ENCODE data around the gene FREM1.

Gene FREM1

DNA sequence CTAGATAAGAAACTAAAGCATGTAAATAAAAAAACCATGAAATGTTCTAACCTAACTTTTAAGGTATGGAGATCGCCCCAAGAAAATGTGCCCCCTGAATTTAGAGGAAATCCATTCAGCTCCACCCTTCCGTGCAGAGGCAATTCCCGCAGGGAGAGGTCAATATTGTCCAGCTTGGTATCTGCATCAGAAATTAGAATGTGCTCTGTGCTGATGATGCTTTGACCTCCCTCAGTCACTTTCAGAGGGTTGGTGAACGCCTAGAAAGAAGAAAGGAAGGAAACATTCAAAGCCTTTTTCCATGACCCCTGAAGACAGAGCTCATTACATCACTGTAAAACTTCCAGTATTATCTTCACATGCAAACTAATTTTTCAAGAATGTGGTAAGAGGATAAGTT, 91.0 kb downstream of the FREM1 start:
- no peak for DNase-seq (ENCODE audit: low spot score)

DNA sequence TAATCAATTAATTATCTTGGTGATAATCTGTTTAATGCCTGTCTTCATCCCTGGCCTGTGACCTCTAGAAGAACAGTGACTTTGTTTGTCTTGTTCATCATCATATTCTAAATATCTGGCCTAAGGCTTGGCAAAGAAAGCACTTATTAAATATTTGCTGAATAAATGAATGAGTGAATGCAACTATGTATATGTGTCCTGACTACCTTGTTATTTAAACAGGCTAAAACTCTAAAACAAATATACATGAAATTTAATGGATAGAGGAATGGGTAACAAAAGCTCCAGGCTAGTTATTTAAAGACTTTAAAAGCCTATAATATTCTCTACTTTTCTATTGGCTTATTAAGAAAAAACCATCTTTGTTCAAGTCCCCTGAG, 96.0 kb downstream of the FREM1 start:
- DNase-seq (ENCODE audit: low spot score) = no peak

DNA sequence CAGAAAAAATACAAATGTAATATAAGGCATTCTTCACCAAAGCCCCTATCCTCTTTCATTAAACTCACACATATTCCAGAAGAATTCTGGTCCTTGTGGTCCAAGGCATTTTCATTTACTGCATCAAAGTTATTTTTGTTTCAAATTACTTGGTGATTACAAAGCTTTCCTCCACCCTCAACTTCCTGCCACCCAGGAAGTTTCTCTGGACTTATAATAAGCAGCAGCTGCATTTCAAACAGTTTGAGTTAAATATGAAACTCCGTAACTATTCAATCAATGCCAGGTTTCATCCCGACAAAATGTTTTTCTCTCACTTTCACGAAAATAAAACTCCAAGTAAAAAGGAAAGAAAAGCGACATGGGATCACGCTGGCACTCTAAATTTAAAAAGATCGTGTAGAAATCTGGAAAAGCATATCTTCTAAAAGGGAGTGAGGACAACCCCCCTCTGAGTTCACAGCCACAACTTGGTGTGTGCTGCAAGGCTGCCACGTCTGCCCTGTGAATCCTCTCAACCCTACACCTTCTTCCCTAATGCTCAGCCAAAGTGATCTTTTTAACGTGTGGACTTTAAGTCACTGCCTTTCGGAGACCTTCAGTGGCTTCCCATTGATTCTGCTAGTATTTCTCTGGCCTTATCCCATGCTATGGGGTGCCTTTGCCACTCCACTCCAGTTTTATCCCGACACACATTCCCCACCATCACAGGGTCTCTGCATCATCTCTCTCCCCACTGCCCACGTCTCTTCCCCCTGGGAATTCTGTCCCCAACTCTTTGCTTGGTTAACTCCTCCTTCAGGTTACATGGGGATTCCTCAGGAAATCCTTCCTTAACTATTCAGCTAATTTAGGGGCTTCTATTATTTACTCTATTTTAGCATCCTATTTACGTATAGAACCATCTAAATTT, 96.6 kb downstream of the FREM1 start:
- no peak for DNase-seq (ENCODE audit: low spot score)

DNA sequence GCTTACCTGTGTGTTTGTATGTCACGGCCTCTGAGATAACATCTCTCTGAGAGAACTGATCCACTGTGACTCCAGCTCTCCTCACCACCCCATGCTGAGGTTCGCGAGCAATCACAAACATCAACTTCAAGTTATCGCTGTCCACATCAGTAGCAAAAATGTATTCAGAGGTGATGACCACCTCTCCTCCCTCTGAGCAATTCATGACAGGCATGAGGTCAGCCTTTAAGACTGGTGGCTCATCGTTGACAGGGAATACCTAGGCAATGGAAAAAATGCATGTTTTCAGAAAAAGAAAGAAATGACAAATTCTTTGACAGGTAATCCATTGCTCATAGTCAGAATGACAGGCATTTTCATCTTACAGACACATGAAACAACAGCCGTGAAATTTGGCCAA, 97.4 kb downstream of the FREM1 start:
- DNase-seq (ENCODE audit: low spot score) = no peak

DNA sequence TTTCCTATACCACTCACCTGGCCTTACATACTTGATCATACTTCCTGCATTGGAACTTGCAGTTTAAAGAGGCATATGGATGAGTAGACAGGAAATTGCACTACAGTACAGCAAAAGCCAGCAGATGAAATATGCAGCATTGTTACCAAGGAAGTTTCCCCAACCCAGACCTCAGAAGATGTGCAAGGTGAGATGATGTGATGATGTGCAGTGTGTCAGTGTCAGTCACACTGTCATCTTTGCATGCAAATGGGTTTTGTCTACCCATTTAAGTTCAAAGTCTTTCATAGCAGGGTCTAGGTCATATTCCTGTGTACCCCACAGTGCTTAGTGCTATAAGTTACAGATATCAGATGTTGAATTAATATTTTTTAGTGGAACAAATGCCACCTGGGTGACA, 98.4 kb downstream of the FREM1 start:
- DNase-seq (ENCODE audit: low spot score) = no peak

DNA sequence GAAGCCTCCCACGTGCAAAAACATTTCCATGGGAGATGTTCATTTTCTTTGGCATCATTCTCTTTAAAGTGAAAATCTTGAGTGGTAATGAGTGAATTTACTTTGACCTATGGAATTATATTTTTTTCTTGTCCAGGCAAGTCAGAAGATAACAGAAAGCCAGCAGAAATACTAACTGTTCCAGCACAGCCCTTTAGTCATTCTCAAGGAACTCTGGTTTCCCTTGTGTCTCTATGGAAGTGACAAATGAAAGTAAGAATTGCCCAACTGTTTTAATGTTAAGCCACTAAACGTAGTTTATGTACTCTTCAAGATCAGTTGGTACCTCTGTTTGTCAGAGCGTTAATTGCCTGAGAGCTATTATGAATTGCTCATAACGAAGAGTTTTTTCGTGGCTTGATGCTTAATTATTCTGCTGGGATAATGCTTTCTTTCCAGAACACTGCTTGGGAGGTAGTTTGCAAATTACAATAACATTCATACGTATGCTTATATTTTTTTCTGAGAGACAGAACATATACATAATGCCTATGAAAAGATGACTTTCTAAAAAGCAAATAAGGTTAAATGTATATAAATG, 103.2 kb downstream of the FREM1 start:
- no peak for DNase-seq (ENCODE audit: low spot score)

DNA sequence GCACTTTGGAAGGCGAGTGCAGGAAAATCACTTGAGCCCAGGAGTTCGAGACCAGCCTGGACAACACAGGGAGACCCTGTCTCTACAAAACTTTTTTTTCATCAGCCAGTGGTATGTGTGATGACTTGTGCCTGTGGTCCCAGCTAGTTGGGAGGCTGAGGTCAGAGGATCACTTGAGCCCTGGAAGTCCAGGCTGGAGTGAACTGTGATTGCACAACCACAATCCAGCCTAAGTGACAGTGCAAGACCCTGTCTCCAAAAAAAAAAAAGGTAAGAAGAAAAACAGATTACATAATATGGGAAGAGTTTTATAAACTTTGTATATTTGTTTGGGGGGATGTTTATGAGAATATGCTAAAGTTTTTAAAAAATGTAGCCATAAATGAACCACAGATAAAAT, 111.2 kb downstream of the FREM1 start:
- DNase-seq (ENCODE audit: low spot score) = no peak

DNA sequence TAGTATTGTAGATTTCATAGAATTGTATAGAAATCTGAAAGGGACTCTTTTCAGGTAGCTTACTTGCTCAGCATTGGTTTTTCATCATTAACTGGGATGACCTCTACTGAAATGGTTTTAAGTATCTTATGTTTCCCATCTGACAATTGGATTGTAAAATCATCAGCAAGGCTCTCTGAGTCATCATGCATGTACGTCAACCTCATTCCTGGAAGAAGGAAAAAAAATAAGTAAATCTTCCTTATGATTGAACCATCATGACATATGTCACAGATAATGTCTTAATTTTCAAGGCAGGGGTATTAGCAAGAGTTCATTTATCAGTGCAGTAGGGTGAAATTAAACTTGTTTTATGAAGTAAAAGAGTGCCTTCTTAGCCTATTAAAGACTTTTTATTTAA, 112.8 kb downstream of the FREM1 start:
- DNase-seq (ENCODE audit: low spot score) = no peak

DNA sequence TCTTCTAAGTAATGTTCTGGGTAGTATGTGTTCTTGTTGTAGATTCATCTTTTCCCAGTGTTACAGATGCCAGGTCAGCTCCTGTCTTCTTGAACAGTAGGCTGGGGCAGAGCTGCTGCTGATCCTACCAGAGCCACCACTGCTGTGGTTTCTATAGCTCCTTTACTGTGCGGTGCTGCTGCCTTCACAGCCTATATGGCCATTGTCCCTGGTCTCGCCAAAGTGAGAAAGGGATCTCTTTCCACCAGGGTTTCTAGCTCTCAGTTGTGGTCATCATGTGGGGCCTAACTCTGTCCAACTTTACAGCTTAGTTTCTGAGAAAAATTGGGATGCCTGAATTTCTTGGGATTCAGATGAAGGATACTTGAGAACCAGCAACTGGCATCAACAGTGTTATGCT, 116.8 kb downstream of the FREM1 start:
- no peak for DNase-seq (ENCODE audit: low spot score)

DNA sequence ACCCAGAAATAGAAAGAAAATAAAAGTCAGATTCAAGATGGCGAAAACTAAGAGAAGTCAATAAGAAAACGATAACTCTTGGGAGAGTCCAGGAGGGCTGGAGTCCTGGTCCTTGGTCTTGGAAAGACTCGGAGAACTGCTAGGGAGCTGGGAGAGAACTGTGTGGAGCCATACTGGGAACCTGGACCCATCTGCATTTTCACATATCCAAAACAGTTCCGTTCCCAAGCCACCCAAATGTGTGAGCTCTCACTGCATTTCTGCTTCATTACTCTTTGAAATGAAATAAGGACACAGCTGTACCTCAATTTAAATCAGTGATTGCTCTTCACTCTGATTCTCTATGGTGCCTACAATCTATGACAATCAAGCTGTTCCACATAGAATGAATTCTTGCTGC, 119.6 kb downstream of the FREM1 start:
- no peak for DNase-seq (ENCODE audit: low spot score)

DNA sequence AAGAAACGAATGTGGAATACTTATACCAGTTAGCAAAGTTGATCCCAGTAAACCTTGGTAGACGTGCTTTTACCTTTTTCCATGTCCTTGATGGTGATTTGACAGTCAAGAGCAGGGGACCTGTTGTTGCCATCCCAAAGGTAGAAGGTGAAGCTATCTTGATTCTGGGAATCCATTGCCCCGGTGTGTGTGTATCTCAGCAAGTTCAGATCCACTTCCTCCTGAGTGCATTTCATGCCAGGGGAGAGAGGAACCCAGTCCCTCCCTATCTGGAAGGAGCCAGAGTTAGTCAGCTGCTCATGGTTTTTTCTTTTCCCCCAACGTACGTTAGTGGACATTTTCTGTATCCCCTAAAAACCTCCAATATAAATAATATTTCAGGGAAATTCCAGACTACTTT, 121.4 kb downstream of the FREM1 start:
- DNase-seq (ENCODE audit: low spot score) = no peak

DNA sequence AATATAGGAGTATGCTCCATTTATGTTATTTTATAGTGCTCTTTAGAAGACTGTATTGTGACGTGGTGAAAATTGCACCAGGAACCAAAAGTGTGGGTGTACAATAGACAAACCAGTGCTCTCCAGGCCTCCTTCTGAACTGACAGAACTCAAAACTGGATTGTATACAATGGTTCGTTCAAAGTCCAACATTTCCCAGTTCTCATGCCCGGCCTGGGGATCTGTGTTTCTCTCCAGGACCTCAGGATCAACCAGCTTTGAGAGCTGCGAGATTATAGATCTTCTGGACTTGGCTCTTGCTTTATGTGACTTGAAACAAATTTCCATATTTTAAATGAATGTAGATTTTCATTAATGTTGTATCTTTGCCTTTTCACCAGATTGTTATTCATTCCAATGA, 126.9 kb downstream of the FREM1 start:
- no peak for DNase-seq (ENCODE audit: low spot score)

DNA sequence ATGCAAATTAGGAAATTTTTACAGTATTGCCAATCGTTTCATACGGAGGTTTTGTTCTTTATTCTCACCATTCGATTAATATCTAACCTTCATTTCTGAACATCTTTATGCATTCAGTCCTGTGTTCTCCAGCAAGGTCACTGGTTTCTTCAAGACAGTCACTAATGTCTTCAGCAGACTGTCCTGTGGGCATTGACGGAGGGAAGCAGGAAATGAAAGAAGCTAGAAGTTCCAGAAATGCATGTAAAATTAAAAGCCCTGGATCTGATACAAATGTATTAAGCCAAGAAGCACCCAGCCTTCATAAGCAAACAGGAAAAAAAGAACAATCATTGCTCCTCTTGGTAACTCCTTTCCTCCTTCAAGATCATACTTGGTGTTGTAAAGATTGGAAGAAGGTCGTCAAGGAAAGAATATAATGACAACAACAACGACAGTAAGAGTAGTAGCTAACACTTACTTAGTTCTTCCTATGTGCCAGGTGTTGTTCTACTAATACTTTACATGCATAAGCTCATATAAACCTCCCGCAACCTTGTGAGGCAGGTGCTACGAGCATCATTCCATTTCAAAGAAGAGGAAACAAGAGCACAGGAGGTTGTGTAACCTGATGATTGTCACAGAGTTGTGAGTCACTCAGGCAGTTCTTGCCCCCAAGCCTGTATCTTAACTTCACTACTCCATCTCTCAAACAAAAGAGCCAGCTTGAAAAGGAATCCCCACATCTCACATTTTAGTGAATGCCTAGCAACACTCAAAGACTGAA, 127.8 kb downstream of the FREM1 start:
- no peak for DNase-seq (ENCODE audit: low spot score)

DNA sequence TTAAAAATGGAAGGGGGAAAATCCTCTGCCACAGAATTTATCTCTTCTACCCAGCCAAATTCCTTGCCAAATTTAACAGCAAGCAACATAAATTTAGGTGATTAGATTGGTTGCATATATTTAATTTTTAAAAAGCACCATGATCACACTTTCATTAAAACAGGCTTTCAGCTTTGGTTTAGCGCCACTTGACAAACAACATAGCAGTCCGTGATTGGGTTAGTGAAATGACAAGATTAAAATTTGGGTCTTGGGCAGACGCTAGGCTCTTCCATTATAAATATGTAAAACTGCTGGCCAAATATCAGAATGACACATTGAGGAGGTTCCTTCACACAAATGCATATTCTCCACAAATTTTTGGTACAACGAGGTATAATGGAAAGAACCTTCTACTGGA, 129.5 kb downstream of the FREM1 start:
- no peak for DNase-seq (ENCODE audit: low spot score)

DNA sequence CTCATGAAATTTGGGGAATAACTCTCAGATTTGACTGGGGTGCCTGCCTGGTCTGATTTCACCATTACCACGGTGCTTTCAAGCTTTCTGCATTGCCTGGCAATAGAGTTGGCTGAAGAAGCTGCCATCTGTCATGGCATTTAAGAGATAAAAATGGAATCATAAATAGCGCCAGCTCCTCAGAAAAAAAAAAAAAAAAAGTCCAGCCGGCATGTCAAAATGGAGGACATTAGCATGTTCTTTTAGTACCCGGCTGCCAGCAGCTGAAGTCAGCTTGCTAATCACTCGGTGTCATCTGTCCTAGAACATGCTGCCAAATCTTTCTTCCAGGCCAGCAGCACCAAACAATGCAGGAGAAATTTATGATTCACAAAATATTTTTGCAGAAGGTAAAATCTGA, 130.0 kb downstream of the FREM1 start:
- DNase-seq (ENCODE audit: low spot score) = no peak

DNA sequence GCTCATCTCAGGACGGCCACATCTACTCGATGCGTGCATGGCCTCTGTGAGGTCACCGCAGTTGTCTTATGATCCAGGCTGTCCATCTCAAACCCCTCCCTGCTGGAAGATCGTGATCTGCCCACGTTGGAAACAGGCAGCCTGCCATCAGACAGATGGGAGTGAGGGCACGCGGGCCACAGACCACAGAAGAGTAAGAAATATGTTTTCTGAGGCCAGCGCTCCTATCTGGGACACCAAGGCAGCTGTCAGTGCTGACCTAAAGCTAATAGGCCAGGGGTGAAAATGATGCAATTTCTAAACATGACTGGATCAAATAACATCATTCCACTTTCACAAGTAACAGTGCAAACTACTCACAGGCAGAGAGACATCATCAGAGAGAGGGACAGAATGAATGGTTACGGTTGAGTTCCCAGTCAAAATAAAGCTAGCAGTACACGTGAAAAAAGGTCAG, 130.6 kb downstream of the FREM1 start:
- DNase-seq (ENCODE audit: low spot score) = no peak

DNA sequence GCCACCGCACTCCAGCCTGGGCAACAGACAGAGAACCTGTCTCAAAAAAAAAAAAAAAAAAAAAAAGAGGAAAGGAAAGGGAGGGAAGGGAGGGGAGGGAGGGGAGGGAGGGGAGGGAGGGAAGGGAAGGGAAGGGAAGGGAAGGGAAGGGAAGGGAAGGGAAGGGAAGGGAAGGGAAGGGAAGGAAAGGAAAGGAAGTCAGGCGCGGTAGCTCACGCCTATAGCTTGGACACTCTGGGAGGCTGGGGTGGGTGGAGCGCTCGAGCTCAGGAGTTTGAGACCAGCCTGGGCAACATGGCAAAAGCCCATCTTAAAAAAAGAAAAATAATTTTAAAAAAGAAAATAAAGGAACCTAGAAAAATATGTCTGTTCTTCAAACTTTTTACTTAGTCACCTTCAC, 131.7 kb downstream of the FREM1 start:
- no peak for DNase-seq (ENCODE audit: low spot score)

DNA sequence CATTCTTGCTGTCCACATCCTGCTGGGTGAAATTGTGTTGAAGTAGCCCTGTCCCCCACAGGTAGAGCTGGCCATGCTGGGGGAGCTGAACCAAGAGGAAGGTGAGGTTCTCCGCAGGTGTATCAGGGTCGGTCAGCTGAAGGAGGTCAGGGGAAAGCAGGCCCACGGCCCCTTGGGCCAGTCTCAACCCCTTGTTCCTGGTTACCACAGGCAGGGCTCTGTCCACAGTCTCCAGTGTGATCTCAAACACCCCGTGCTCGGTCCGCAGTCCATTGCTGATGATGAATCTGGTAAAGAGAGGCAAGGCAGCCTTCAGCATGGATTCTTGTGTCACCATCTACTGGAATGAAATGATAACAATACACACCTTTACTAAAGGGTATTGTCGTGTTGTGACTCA, 134.3 kb downstream of the FREM1 start:
- no peak for DNase-seq (ENCODE audit: low spot score)

DNA sequence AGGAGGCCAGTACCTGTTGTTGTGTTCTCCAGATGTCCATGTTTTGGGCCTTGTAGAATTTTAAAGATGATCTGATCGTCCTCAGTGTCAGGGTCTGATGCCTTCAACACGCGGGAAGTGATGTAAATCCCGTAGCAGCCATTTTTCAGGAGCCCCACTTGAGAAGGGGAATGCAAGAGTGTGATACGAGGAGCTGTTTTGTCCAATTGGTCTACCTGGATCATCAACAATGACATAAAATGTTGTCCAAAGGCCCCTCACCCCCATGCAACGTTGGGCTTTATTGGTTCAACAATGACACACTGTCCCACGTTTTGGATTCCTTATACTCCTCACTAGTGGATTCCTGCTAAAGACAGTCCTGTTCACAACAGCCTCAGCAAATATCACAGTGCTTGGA, 139.6 kb downstream of the FREM1 start:
- no peak for DNase-seq (ENCODE audit: low spot score)

DNA sequence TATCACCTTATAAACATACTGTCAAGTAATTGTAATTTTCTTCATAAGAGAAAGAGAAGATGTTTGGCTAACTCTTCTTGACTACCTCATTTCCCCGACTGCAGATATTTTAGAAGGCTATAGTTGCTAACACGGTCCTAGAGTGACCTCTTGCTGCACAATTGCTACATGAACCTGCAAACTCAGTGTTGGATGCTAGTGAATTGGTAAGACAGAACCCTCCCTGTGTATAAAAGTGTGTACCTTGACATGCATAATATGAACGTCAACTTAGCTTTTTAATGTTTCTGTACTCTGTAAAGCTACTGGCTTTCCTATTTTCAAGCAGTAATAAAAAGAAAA, 141.0 kb downstream of the FREM1 start:
- DNase-seq (ENCODE audit: low spot score) = peak; percentile 64

DNA sequence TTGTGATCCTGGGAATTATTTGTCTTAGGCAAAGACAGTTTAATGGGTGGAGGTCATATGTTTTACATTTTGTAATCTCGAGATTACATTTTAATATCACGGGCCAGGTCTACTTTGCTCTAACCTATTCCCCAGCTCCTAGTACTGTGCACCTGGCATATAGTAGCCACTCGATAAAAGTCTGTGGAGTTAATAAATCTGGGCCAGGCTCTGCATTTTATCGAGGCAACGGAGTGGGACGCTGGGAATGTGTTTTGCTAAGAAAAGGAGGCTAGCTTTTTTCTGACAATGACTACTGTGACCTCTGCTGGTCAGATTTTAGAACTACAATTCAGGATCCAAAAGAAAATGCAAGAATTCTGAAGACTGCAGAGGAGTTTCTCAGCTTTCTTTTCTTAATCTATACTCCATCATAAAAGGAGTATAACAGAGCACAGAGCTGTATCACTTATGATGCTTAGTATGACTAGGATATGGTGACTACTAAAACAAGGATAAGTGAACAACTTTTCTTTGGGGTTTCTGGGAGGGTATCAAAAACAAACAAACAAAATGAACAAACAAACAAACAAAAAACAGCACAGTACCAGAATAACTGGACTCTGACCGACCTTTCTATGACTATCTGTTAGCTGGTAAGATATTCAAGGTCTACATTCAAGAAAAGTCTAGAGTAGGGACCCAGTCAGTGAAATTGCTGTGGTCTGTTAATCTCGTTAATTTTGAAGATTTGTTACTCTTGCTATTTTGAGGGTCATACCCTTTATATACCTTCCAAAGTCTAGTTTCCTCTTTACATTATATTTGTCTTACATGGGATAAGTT, 141.6 kb downstream of the FREM1 start:
- peak; percentile 68 for DNase-seq (ENCODE audit: low spot score)

DNA sequence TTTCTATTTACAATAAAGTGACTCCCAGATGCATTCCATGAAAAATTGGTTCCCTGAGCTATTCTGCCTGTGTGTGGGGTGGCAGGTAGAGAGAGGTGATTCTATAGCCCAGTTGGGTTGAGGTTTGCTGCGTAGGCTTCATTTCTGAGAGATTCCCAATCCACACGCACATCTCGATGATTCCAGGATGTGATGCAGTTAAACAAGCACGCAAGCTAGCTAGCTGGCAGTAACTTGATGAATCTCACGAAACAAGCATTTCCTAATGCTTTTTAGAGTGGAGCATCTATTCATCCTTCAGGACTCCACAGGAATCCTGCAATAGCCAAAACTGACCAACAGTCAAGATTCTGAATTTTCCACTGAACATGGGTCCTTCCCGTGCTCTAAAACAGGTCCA, 143.9 kb downstream of the FREM1 start:
- no peak for DNase-seq (ENCODE audit: low spot score)
